Renal cortex interstitium (tissue), 15 donors: Measurements from ENCODE around the gene SNORC. TPM values are rescaled to one million over a fixed set of nuclear protein-coding genes. Genes with fewer than 3 reads are reported as not detected.
"Not testable (repeated sequence)": the region's sequence is repeated elsewhere in the genome, so short reads cannot be mapped to it uniquely, and the experiment has no call there.

Experiments used
- DNase-seq, 11 donors: peaks; one replicate each; pipeline ENCODE4 v3.0.0-alpha.2; 2013; ENCODE audit warnings: low read depth in 9 of 11, low spot score in 4 of 11; ENCODE audit errors: extremely low read depth in 1 of 11
- long read RNA-seq, 16 experiments: transcript quantifications; one replicate each; lab custom pipeline, GENCODE V29; 2026
- polyA plus RNA-seq, 3 donors: library from polyadenylated mRNA; unstranded; fragments of 120-200 nt; gene quantifications; one replicate each; pipeline ENCODE4 v1.2.1, GENCODE V29; 2013; ENCODE audit not compliant: insufficient read length in 3 of 3

The SNORC gene
- 1 to 10 TPM; 1.3 to 3.4 (median 2.8) TPM for polyA plus RNA-seq
- long read RNA-seq, donor 1, partial matches to known transcripts, result 0 of 1 reads
- long read RNA-seq, donor 1, other reads (novel, unspliced or antisense), result 0 of 1 reads
- long read RNA-seq, donor 2, result 0 reads
- long read RNA-seq, donor 3, partial matches to known transcripts, result 0 of 2 reads
- long read RNA-seq, donor 3, other reads (novel, unspliced or antisense), result 0 of 2 reads
- long read RNA-seq, donor 4, partial matches to known transcripts, result 0 of 3 reads
- long read RNA-seq, donor 4, other reads (novel, unspliced or antisense), result 0 of 3 reads
- long read RNA-seq, donor 5, result 0 reads
- long read RNA-seq, donor 6, partial matches to known transcripts, result 0 of 2 reads
- long read RNA-seq, donor 6, other reads (novel, unspliced or antisense), result 0 of 2 reads
- long read RNA-seq, donor 7, result 0 reads
- long read RNA-seq, donor 8, partial matches to known transcripts, result 0 of 2 reads
- long read RNA-seq, donor 8, other reads (novel, unspliced or antisense), result 0 of 2 reads
- long read RNA-seq, donor 9, result 0 reads
- long read RNA-seq, donor 10, result 0 reads
- long read RNA-seq, donor 11, partial matches to known transcripts, result 0 of 3 reads
- long read RNA-seq, donor 11, other reads (novel, unspliced or antisense), result 0 of 3 reads
- long read RNA-seq, donor 12, result 0 reads
- long read RNA-seq, donor 13, partial matches to known transcripts, result 0 of 2 reads
- long read RNA-seq, donor 13, other reads (novel, unspliced or antisense), result 0 of 2 reads
- long read RNA-seq, donor 14, partial matches to known transcripts, result 6 of 6 reads
- long read RNA-seq, donor 14, other reads (novel, unspliced or antisense), result 0 of 6 reads
- long read RNA-seq, donor 15, partial matches to known transcripts, result 0 of 1 reads
- long read RNA-seq, donor 15, other reads (novel, unspliced or antisense), result 0 of 1 reads
- long read RNA-seq, donor 16, partial matches to known transcripts, result 0 of 1 reads
- long read RNA-seq, donor 16, other reads (novel, unspliced or antisense), result 0 of 1 reads

DNA sequence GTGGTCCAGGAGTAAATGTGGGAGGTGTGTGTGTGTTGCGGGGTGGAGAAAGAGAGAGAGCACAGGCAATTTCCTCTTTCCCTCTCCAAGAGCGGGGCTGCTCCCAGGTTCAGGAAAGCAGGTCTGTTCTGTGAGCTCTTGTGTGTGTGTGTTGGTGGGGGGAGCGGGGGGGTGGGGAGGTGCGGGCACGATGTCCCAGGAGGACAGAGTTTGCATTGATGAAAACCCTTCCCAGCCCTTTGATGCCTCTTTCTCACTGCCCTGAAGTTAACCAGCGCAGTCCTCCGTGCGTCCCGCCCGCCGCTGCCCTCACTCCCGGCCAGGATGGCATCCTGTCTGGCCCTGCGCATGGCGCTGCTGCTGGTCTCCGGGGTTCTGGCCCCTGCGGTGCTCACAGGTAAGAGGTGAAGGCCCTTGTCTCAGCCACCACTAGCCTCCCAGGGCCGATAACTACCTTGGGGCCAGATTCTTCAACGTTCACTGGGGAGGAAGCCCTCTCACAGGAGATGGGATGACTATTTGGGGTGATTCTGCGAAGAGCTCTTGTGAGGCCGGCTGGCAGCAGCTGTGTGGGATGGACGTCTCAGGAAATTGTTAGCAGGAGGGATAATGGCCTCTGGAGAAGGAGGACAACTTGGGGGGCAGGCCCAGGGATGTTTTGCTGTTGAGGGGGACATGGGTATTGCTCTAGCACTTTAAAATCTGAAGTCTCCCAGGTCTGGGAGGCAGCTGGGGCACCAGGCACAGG, at the start of gene SNORC:
Gene SNORC (plus strand): TSS at position 247 of the 748 bp plus-strand sequence. CDS start 78 bp downstream, at position 325.
- DNase-seq, result no peak

DNA sequence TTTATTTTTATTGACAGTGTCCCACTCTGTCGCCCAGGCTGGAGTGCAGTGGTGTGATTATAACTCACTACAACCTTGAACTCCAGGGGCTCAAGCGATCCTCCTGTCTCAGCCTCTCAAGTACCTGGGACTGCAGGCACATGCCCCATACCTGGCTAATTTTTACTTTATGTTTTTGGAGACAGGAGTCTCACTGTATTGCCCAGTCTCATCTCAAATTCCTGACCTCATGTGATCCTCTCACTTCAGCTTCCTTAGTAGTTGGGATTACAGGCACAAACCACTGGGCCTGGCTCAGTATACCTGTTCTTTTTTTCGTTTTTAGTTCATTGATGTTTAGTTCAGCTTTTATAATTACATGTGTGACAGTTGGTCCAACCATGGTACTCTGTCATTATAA, 40.1 kb upstream of the SNORC start:
- DNase-seq, result no peak

DNA sequence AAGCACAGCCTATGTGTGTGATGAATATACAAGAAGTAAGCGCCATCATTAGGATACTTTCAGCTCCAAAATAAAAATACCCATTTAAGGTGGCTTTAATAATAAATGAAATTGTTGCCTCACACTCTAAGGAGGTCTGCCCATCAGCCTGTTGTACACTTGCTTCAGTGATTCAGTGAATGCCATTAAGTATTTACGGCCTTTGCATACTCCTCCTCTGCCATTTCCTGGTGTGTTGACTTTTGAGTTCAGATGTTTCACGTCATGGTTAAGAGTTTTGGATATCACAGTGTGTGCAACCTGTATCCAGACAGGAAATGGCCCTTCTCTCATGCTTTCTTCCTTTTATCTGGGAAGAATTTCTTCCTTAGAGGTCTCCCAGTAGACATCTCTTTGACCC, 38.6 kb upstream of the SNORC start:
- DNase-seq, result no peak

DNA sequence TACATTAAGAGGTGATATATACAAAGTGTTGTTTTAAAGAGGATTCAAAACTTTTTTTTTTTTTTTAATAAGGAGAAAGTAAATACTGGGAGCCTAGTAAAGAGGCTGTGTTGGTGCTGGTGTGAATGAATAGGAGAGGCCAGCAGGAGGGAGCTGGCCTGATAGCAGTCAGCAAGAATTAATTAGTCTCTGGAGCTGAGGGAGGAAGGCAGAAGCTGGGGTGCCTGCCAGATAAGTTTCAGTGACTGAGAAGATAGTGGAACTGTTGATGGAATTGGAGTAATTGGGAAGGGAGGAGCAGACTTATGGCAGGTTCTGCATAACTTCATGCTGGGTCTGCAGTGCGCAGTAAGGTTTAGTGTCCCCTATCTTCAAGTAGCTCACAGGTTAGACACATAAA, 36.2 kb upstream of the SNORC start:
- no peak for DNase-seq

DNA sequence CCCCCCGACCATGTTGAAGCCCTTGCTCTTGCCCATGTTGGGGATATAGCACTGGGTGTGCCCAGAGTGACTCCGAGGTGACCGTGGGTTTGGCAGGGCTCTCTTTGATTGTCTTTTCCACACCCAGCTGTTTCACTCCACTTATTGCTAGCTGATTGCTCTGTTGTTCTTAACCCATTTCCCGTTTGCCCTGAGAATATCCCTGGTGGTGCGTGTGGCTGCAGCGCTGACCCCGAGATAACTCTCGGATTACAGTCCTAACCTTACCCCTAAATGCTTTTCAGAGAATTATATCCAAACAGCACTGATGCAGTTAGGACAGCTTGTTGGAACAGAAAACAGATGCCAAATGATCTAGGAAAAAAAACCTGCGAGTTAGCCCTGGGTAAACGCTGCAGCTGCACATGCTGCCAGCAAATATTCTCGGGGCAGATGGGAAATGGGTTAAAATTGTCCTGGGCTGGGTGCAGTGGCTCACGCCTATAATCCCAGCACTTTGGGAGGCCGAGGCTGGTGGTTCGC, 34.3 kb upstream of the SNORC start:
- no peak for DNase-seq

DNA sequence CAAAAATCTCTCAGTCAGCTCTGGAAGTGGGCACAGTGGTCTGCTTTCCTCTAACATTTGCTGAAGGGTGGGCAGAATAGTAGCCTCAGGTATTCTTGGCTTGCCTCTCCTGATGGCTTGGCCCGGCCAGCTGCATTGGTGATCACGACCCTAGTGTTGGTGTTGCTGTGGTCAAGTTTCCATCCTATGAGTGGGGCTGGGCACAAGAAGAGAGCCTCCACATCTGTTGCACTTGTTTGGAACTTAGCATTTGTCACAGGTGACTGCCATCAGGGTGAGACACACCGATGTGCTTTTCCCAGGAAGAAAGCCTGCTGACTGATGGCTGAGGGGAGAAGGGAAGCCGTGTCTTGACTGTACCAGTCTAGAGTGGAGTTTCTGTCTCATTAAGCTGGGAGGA, 33.1 kb upstream of the SNORC start:
- DNase-seq, result no peak

DNA sequence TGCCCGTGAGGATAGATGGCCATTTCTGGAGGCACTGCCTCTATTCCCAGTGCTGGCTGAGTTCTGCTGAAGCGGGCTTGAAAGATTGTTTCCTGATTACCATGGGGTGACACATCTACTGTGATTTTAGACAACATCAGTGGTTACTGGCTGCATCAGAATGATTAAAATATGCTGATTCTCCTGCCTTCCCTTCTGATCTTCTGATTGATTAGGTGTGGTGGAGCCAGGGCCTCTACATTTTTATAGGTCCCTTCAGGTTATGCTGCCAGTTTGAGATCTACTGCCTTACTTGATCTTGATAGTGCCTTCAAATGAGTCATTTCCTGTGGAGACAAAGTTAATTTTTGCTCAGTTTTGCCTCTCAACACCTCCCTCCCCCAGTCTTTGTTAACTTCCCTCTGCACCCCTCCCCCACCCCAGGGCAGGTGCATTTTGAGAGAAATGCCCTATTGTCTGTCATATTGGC, 31.6 kb upstream of the SNORC start:
- DNase-seq, result no peak

DNA sequence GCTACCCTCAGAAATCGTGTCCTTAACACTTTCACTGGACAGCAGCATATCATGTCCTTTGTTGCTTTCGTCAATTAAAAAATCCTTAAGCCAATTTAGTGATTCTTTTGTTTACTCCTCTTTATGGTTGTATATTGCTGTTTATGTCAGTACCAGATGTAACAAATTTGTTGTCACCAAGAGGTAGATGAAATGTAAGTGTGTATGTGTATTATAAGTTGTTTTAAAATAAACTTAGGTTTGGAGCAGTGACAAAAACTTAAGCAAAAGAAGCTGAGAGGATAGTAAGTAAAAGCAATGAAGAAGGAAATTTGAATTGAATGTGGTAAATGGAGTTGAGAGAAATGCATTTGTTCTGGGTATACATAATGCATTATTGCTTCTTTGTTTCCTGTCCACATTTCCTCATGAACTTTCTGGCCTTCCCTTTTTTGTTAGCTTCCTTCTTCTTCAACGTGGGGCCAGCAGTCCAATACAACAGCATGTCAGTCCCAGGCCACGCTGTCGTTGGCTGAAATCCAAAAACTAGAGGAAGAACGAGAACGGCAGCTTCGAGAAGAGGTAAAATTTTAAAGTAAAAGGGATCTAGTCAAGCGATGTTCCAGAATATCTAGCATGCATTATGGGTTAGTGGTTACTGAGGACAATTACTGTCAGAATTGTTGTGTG, 30.5 kb upstream of the SNORC start:
- no peak for DNase-seq

DNA sequence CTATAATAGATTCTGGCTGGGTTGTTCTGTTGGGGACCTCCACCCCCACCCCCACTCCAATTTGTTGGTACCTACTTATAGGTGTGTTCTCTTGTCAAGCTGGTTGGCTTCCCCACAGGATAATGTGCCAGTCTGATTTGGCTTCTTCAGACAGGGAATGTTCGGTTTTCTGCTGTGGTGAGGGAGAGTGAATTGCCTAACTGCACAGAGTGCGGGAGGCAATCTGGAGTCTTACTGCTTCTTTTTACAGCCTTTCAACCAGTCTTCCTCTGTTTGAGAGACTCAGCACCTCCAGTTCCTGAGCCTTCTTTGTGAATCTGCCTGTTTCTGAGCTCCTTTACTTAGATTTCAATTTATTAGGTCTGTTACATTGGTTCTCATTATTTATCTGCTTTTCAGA, 27.4 kb upstream of the SNORC start:
- no peak for DNase-seq

DNA sequence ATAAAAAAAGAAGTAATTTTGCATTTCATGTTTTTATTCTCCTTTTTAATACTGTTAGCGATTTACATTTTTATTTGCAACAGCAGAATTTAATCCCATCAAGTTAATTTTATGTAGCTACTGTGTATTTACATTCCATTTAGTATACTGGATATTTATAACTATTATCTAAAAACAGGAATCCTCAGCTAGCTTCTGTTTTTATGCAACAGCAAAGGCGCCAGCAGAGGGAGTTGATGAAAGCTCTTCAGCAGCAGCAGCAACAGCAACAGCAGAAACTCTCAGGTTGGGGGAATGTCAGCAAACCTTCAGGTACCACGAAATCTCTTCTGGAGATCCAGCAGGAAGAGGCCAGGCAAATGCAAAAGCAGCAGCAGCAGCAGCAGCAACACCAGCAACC, 26.2 kb upstream of the SNORC start:
- DNase-seq, result no peak

DNA sequence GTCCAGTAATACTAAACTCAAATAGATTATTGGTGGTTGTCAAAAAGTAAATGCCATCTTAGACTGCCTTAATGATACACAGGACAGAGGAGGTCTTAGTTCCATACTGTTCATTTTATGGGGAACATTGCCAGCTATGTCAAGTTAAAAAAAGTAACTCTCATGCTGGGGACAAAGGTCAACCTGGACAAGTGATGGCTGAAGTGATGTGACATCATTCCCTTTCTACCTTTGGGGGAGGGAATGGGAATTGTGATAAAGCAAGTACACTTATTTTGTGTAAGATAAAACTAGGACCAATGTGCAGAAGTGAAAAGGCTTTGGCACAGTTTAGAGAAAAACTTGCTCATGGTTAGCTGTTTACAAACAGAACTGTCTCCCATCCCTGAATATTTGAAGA, 24.0 kb upstream of the SNORC start:
- DNase-seq, result no peak

DNA sequence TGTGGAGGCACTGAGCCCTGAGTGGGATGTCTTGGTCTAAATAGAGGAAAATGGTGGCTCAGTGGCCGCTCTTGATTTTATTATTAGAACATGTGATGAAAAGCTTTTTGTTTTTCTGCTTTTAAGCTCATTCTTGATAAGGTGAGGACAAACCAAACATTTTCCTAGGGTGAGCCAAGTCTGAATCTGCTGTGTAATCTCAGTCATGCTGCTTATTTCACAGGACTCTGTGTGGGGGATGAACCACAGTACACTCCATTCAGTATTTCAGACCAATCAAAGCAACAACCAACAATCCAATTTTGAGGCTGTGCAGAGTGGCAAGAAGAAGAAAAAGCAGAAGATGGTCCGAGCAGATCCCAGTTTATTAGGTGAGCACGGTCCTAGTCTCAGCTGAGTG, 20.0 kb upstream of the SNORC start:
- DNase-seq, result no peak

DNA sequence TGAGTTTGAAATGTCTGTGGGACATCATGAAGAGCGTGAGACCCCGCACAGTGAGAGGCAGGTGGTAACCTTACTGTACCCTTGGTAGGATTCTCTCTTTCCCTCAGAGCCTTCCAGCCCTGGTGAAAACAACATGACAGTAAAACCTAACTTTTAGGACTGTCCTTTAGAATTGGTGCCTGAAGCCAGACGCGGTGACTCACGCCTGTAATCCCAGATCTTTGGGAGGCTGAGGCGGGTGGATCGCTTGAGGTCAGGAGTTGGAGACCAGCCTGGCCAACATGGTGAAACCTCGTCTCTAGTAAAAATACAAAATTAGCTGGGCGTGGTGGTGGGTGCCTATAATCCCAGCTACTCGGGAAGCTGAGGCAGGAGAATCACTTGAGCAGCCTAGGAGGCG, 18.0 kb upstream of the SNORC start:
- not testable (repeated sequence) for DNase-seq

DNA sequence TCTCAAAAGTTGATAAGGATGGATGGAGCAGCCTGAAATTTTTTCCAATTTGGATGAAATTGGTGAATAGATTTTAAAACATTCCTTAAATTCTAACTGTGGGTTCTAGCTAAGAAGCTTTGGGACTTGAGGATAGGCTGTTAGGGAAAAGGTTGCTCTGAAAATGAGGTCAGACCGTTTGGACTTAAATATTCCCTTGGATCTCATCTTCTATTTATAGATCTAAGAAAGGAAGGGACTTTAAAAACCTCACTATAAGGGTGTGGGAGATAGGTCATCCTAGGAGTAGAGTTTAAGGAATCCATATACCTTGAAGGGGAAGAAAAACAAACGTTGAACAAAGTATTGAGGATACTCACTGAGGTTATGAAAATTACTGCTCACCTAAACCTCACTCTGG, 17.4 kb upstream of the SNORC start:
- no peak for DNase-seq

DNA sequence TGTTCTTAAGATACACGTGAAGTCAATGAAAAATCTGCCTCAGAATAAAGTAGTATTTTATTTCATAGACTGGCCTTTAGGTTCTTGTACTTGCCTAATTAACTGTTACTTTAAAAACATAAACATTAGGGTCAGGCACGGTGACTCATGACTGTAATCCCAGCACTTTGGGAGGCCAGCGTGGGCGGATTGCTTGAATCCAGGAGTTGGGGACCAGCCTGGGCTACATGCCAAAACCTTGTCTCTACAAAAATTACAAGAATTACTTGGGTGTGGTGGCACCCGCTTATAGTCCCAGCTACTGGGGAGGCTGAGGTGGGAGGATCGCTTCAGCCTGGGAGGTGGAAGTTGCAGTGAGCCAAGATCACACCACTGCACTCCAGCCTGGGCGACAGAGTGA, 16.0 kb upstream of the SNORC start:
- DNase-seq, result no peak

DNA sequence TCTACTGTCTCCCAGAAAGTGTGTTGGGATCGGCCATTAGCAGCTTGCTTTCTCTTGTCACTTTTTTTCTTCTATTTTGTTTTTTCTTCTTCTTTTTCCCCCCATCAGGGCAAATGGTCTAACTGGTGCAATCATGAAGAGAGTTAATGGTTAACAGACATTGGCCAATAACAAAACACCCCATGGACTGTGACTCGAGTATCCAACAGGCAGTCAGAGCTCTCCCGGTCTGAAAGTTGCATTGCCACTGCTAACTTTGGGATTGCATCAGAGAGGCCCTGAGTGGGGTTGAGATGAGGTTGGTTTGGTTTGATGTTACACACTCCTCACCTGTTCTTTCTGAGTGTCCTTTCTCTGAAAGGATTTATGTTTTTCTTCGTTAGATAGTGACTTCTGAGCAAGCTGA, 12.9 kb upstream of the SNORC start:
- peak in 2 of 11 donors; percentile 6 to 58 for DNase-seq

DNA sequence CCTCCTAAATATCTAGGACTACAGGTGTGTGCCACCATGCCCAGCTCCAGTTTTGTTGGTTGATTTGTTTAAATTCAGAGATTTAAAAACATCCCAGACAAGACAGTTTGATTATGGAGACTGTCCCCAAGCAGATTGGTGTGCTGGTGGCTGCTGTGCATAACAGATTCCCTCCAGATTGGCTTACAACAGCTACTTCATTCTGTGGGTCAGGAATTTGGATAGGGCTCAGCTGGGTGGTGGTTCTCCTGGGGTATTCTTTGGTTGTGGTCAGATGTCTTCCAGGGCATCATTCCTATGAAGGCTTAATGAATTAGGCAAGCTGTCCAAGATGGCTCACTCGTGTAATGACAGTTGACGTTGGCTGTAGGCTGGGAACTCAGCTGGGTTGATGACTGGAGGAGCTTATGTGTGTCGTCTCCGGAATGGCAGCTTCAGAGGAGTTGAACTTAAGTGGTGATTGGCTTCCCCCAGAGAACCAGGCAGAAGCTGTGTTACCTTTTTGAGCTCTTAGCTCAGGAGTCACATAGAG, 10.6 kb upstream of the SNORC start:
- DNase-seq, result no peak

DNA sequence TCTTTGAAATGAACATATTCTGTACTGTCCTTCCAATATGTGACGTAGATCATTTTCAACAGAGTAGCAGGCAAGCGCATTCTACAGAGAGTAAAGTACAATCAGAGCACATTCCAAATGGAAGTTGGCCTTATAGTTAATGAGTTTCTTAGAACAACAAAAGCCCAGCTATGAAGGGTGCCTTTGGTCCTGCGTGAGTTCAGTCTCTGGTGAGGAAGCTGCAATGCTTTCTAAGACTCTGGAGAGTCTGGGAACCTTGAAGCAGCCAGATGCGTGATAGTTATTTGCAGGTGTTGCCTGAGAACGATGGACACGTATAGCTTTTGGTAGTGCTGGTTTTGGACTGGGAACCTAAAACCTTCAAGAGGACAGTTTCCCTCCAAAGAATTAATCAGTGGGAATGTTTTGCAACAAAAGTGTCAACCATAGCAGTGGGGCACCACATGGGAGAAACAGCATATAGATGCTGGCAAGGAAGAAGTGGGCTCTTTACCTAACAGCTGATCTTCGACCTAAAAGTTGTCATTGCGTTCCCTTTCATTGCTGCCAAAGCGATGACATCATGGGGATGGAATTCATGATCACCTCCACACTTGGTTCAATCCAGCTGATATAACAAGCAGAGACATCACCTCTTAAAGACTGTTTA, 9.3 kb upstream of the SNORC start:
- no peak for DNase-seq
